GM12874 (cell line): ENCODE data around the gene TEX264.
A peak's percentile ranks its signal among the peaks of the same experiment; 100 is the strongest.

Experiments used
- CTCF ChIP-seq: IDR thresholded peaks from 2 replicates; pipeline ENCODE4 v1.5.1; 2011; ENCODE audit warnings: low read depth, mild to moderate bottlenecking, control low read depth, low read length, moderate library complexity; ENCODE audit not compliant: insufficient read depth

TEX264 gene

GRCh38 chr3:51646091-51646490, 25.0 kb upstream of the TEX264 start:
- no peak for TF ChIP-seq CTCF

- no peak for TF ChIP-seq CTCF
These were observed 13.8 kb upstream of the TEX264 start for GRCh38 chr3:51657234-51657633.

- no peak for TF ChIP-seq CTCF
These were observed 11.1 kb upstream of the TEX264 start for GRCh38 chr3:51659942-51660341.

- TF ChIP-seq CTCF, result no peak
These were observed 8.6 kb upstream of the TEX264 start for GRCh38 chr3:51662456-51662855.

GRCh38 chr3:51668756-51669155, 2.3 kb upstream of the TEX264 start:
- no peak for TF ChIP-seq CTCF

GRCh38 chr3:51669241-51670052, 1.6 kb upstream of the TEX264 start:
- peak; percentile 99 for TF ChIP-seq CTCF

GRCh38 chr3:51670053-51670822, 814 bp upstream of the TEX264 start:
- TF ChIP-seq CTCF, result no peak
